Renal pelvis (tissue), 12 donors: ENCODE results near the gene NDOR1. TPM values are rescaled to one million over a fixed set of nuclear protein-coding genes. Genes with fewer than 3 reads are reported as not detected.

ENCODE experiments used
- DNase-seq: peaks from one replicate; pipeline ENCODE4 v3.0.0-alpha.2; 2013
- long read RNA-seq, 16 experiments: transcript quantifications; one replicate each; lab custom pipeline, GENCODE V29; 2026
- polyA plus RNA-seq, 3 donors: library from polyadenylated mRNA; unstranded; fragments of 120-200 nt; gene quantifications; one replicate each; pipeline ENCODE4 v1.2.1, GENCODE V29; 2013; ENCODE audit not compliant: insufficient read length in 3 of 3

The NDOR1 gene
- 10 to 100 TPM; 13.3 to 18.9 (median 17.2) TPM for polyA plus RNA-seq
- long read RNA-seq, donor 1, result 0 reads
- long read RNA-seq, donor 2, partial matches to known transcripts, result 0 of 18 reads
- long read RNA-seq, donor 2, other reads (novel, unspliced or antisense), result 17 of 18 reads
- long read RNA-seq, donor 3, partial matches to known transcripts, result 0 of 1 reads
- long read RNA-seq, donor 3, other reads (novel, unspliced or antisense), result 0 of 1 reads
- long read RNA-seq, donor 4, result 0 reads
- long read RNA-seq, donor 5, partial matches to known transcripts, result 8 of 8 reads
- long read RNA-seq, donor 5, other reads (novel, unspliced or antisense), result 0 of 8 reads
- long read RNA-seq, donor 6, result 0 reads
- long read RNA-seq, donor 7, partial matches to known transcripts, result 0 of 1 reads
- long read RNA-seq, donor 7, other reads (novel, unspliced or antisense), result 0 of 1 reads
- long read RNA-seq, donor 8, result 0 reads
- long read RNA-seq, donor 9, partial matches to known transcripts, result 0 of 2 reads
- long read RNA-seq, donor 9, other reads (novel, unspliced or antisense), result 0 of 2 reads
- long read RNA-seq, donor 10, result 0 reads
- long read RNA-seq, donor 11, result 0 reads
- long read RNA-seq, donor 12, partial matches to known transcripts, result 0 of 3 reads
- long read RNA-seq, donor 12, other reads (novel, unspliced or antisense), result 0 of 3 reads
- long read RNA-seq, donor 13, result 0 reads
- long read RNA-seq, donor 14, result 0 reads
- long read RNA-seq, donor 15, partial matches to known transcripts, result 0 of 2 reads
- long read RNA-seq, donor 15, other reads (novel, unspliced or antisense), result 0 of 2 reads
- long read RNA-seq, donor 16, partial matches to known transcripts, result 0 of 2 reads
- long read RNA-seq, donor 16, other reads (novel, unspliced or antisense), result 0 of 2 reads

- DNase-seq, result peak; percentile 90
Observed at GRCh38 chr9:137205126-137206069, at the start of gene NDOR1, which contains the start of gene TMEM203. NDOR1 (plus strand) TSS chr9:137205700; CDS start chr9:137205778, 78 bp downstream. TMEM203 (minus strand) TSS chr9:137205648; CDS start chr9:137205414, 234 bp downstream.

GRCh38 chr9:137156567-137157375, 48.7 kb upstream of the NDOR1 start:
- DNase-seq, result no peak

GRCh38 chr9:137157618-137158415, 47.7 kb upstream of the NDOR1 start:
- no peak for DNase-seq

- no peak for DNase-seq
Observed at GRCh38 chr9:137158625-137159024, 46.9 kb upstream of the NDOR1 start.

- no peak for DNase-seq
Observed at GRCh38 chr9:137159105-137160053, 46.1 kb upstream of the NDOR1 start.

GRCh38 chr9:137160054-137160425, 45.5 kb upstream of the NDOR1 start:
- DNase-seq, result no peak

- no peak for DNase-seq
Observed at GRCh38 chr9:137160716-137161557, 44.6 kb upstream of the NDOR1 start.

GRCh38 chr9:137161558-137162486, 43.7 kb upstream of the NDOR1 start:
- no peak for DNase-seq

GRCh38 chr9:137162505-137163364, 42.8 kb upstream of the NDOR1 start:
- DNase-seq, result no peak

- DNase-seq, result no peak
Observed at GRCh38 chr9:137163365-137163715, 42.2 kb upstream of the NDOR1 start.

GRCh38 chr9:137163805-137164204, 41.7 kb upstream of the NDOR1 start:
- DNase-seq, result no peak

- no peak for DNase-seq
Observed at GRCh38 chr9:137164370-137165249, 40.9 kb upstream of the NDOR1 start.

- no peak for DNase-seq
Observed at GRCh38 chr9:137165250-137165836, 40.2 kb upstream of the NDOR1 start.
